Uterus (tissue), 4 donors: ENCODE measurements around the gene PTPRQ. TPM values are rescaled to one million over a fixed set of nuclear protein-coding genes. Genes with fewer than 3 reads are reported as not detected.

Experiments used
- DNase-seq, 2 donors: peaks; one replicate each; pipeline ENCODE4 v3.0.0-alpha.2; 2019 to 2020
- H3K27ac ChIP-seq, 2 donors: fragments of 200-600 bp; sonication (generic); 1 replicate in 1 of 2; 2 replicates in 1 of 2; pipeline ENCODE4 v1.5.1; 2016 to 2018
- H3K27me3 ChIP-seq, 2 donors: fragments of 200-600 bp; sonication (generic); one replicate each; pipeline ENCODE4 v1.5.1; 2018 to 2019; ENCODE audit warnings: control low read depth in 1 of 2
- H3K36me3 ChIP-seq, 2 donors: fragments of 200-600 bp; sonication (generic); one replicate each; pipeline ENCODE4 v1.5.1; 2019; ENCODE audit warnings: control low read depth in 1 of 2
- H3K4me1 ChIP-seq, 2 donors: fragments of 200-600 bp; sonication (generic); one replicate each; pipeline ENCODE4 v1.5.1; 2018 to 2019; ENCODE audit warnings: control low read depth in 1 of 2
- H3K4me3 ChIP-seq, 2 donors: fragments of 200-600 bp; sonication (generic); 1 replicate in 1 of 2; 2 replicates in 1 of 2; pipeline ENCODE4 v1.5.1; 2018 to 2019; ENCODE audit warnings: mild to moderate bottlenecking in 1 of 2
- H3K9me3 ChIP-seq, 2 donors: fragments of 200-600 bp; sonication (generic); one replicate each; pipeline ENCODE4 v1.5.1; 2019; ENCODE audit warnings: control low read depth in 1 of 2
- CTCF ChIP-seq, 4 experiments: fragments of 200-600 bp in 2 of 4; fragments of 450-650 bp in 2 of 4; sonication (generic) in 2 of 4; IDR thresholded peaks; one replicate each; pipeline ENCODE4 v1.5.1; 2016 to 2019; ENCODE audit warnings: antibody characterized with exemption in 4 of 4, mild to moderate bottlenecking in 2 of 4, moderate library complexity in 1 of 4
- POLR2A ChIP-seq, 2 donors: fragments of 450-650 bp; IDR thresholded peaks; one replicate each; pipeline ENCODE4 v1.6.1; 2016; ENCODE audit warnings: antibody characterized with exemption in 2 of 2, mild to moderate bottlenecking in 1 of 2, moderate library complexity in 1 of 2
- intact Hi-C: fragments of 100-400 bp; cut with DNase I; formaldehyde crosslinking; loops from one replicate; pipeline ENCODE4 v1.15.1; 2023; ENCODE audit warnings: low total_unique reads
- total RNA-seq, 4 donors: library from RNA; depleted of rRNA in 3 of 4; stranded (reverse); fragments of >200 nt in 3 of 4; gene quantifications; one replicate each; pipeline versions ENCODE4 v1.1.0 to v1.2.4, GENCODE V29; 2014 to 2023
- donor health status: DM: yes; HTN: yes; CAD: no.

PTPRQ gene
- total RNA-seq, 4 donors from 2014 or later: 0.29 to 1.3 (median 1.0) TPM; not detected in 1

- DNase-seq: no peak
These were observed 192.8 kb downstream of the PTPRQ start for GRCh38 chr12:80636832-80637231.

DNA sequence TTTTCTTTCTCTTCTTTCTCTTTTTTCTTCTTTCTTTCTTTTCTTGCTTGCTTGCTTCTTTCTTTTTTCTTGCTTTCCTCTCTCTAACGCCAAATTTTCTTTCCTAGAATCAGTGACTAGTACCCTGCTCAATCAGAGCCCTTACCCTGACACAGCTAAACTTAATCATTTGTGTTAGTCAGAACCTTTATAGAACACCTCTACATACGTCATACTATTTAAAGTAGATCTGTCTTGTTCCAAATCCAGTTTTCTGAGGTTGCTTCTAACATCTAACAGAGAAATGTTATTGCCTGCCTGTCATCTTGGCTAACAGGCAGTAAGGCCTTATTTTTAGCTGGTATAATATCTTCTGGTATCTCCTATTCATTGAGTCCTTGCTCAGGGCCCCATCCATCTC is 197.9 kb downstream of the PTPRQ start:
- no peak for DNase-seq
- Histone ChIP-seq H3K4me1 (no peaks in the 10 kb centered on the region), H3K9me3 (no peaks in the 10 kb centered on the region), H3K27me3 (no peaks in the 10 kb centered on the region), H3K27ac (no peak overlapping the region), H3K4me3 (no peak overlapping the region), H3K36me3 (no peaks in the 10 kb centered on the region)
- intact Hi-C loops: no loop called here
- TF ChIP-seq CTCF (IDR thresholded peaks at IDR 0.05) (no peak), POLR2A (IDR thresholded peaks at IDR 0.05) (no peak)

More at GRCh38 chr12:80636832-80637231, 192.8 kb downstream of the PTPRQ start:
- H3K4me1 ChIP-seq: no peaks in the 10 kb centered on the region
- no peak overlapping the region for H3K4me3 ChIP-seq
- intact Hi-C loops: no loop called here
- no peaks in the 10 kb centered on the region for H3K36me3 ChIP-seq
- TF ChIP-seq CTCF (IDR thresholded peaks at IDR 0.05) (no peak), POLR2A (IDR thresholded peaks at IDR 0.05) (no peak)
- H3K27ac ChIP-seq: no peak overlapping the region
- H3K9me3 ChIP-seq: no peaks in the 10 kb centered on the region
- no peaks in the 10 kb centered on the region for H3K27me3 ChIP-seq

GRCh38 chr12:80643961-80644360 is 199.9 kb downstream of the PTPRQ start:
- H3K36me3 ChIP-seq: no peaks in the 10 kb centered on the region

DNA sequence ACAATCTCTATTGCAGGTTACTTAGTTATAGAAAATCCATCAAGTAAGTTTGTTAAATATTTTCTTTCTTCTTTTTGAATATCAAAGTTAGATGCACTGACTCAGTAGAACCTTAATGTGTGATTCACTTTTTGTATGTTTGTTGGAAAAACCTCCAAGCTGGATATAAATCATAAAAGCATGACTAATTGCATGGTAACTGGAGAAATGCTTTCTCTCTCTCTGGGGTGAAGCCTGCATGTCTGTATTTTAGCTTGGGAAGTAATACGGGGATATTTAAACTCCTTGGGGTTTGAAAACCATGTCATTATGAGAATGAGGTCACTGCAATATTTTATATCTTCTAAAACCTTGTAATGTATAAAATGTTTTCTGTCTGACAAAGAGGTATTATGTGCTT is 204.8 kb downstream of the PTPRQ start:
- no peak for TF ChIP-seq POLR2A (IDR thresholded peaks at IDR 0.05)
- no peak for TF ChIP-seq CTCF (IDR thresholded peaks at IDR 0.05)
- Histone ChIP-seq H3K4me1 (no peaks in the 10 kb centered on the region), H3K36me3 (no peaks in the 10 kb centered on the region), H3K27ac (no peak overlapping the region), H3K4me3 (no peak overlapping the region), H3K9me3 (no peaks in the 10 kb centered on the region), H3K27me3 (no peaks in the 10 kb centered on the region)
- no peak for DNase-seq
- intact Hi-C loops: no loop called here

More at GRCh38 chr12:80643961-80644360, 199.9 kb downstream of the PTPRQ start:
- Histone ChIP-seq H3K9me3 (no peaks in the 10 kb centered on the region), H3K27me3 (no peaks in the 10 kb centered on the region), H3K4me1 (no peaks in the 10 kb centered on the region), H3K27ac (no peak overlapping the region), H3K4me3 (no peak overlapping the region)
- DNase-seq: no peak
- intact Hi-C loops: no loop called here
- TF ChIP-seq POLR2A (IDR thresholded peaks at IDR 0.05) (no peak), CTCF (IDR thresholded peaks at IDR 0.05) (no peak)

- TF ChIP-seq CTCF (IDR thresholded peaks at IDR 0.05) (no peak), POLR2A (IDR thresholded peaks at IDR 0.05) (no peak)
- intact Hi-C loops: no loop called here
- Histone ChIP-seq H3K9me3 (no peaks in the 10 kb centered on the region), H3K4me3 (no peak overlapping the region), H3K4me1 (no peaks in the 10 kb centered on the region), H3K27me3 (no peaks in the 10 kb centered on the region), H3K36me3 (no peaks in the 10 kb centered on the region), H3K27ac (no peak overlapping the region)
- no peak for DNase-seq
These were observed 211.7 kb downstream of the PTPRQ start for GRCh38 chr12:80655751-80656150.
